Gastroesophageal sphincter (tissue), 3 donors: Measurements from ENCODE around the gene DYRK4.

Experiments used
- EP300 ChIP-seq: sonication (generic); formaldehyde crosslinking; IDR thresholded peaks from one replicate; pipeline ENCODE4 v1.6.1; 2017; ENCODE audit warnings: antibody characterized with exemption, mild to moderate bottlenecking
- POLR2A ChIP-seq, 2 donors: fragments of 450-650 bp; IDR thresholded peaks; one replicate each; pipeline ENCODE4 v1.6.1; 2017; ENCODE audit warnings: antibody characterized with exemption in 2 of 2, mild to moderate bottlenecking in 2 of 2, moderate library complexity in 1 of 2
- TF ChIP-seq, protein P1 (sequence below), 4 experiments: fragments of 200-600 bp in 2 of 4; fragments of 450-650 bp in 2 of 4; sonication (generic) in 1 of 4; IDR thresholded peaks; one replicate each; pipeline ENCODE4 v1.5.1; 2017 to 2019; ENCODE audit warnings: antibody characterized with exemption in 4 of 4, mild to moderate bottlenecking in 2 of 4, moderate library complexity in 2 of 4

DNA sequence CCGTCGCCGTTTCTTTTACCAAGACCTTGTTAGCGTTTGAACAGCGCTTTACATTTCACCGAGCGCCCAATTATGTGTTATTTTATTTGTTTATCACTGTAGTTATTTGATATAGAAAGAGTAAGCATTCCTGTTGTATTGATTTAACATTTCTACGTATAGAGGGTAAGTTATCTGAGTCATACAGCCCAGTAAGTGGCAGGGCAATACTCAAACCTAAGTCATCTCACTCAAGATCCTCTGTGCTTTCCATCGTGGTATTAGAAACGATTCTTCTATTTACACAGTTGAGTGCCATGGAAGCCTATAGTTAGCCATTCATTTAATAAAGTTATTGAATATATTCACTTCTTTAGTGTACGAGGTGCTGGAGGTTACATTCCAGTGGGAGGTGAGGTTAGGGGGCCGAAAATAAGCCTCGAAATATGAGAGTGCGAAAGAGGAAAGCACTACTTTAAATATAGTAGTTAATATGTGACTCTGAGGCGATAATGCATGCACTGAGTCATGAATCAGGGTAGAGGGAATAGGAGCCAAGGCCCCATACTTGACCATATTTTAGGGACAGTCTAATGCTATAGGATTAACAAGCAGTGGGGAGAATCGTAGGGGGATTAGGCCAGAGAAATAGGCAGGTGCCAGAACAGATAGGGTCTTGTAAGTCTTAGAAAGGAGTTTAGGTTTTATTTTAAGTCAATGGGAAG is 22.7 kb upstream of the DYRK4 start:
- TF ChIP-seq, protein P1, sequence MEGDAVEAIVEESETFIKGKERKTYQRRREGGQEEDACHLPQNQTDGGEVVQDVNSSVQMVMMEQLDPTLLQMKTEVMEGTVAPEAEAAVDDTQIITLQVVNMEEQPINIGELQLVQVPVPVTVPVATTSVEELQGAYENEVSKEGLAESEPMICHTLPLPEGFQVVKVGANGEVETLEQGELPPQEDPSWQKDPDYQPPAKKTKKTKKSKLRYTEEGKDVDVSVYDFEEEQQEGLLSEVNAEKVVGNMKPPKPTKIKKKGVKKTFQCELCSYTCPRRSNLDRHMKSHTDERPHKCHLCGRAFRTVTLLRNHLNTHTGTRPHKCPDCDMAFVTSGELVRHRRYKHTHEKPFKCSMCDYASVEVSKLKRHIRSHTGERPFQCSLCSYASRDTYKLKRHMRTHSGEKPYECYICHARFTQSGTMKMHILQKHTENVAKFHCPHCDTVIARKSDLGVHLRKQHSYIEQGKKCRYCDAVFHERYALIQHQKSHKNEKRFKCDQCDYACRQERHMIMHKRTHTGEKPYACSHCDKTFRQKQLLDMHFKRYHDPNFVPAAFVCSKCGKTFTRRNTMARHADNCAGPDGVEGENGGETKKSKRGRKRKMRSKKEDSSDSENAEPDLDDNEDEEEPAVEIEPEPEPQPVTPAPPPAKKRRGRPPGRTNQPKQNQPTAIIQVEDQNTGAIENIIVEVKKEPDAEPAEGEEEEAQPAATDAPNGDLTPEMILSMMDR (IDR thresholded peaks at IDR 0.05): no peak
- no peak for TF ChIP-seq EP300
- TF ChIP-seq POLR2A (IDR thresholded peaks at IDR 0.05): no peak
